NCI-H1694 (cell line): Measurements from ENCODE around the gene HMGN3.
A peak's percentile ranks its signal among the peaks of the same experiment; 100 is the strongest.
"Not testable (repeated sequence)": the region's sequence is repeated elsewhere in the genome, so short reads cannot be mapped to it uniquely, and the experiment has no call there.

Source experiments
- DNase-seq: peaks from one replicate; lab custom pipeline; 2025; lab: John Stamatoyannopoulos, UW

HMGN3 gene

GRCh38 chr6:79234150-79235022 lies at the start of gene HMGN3:
TSS of gene HMGN3 (minus strand) at chr6:79234682.
- DNase-seq = peak; percentile 71

- no peak for DNase-seq
Measured at GRCh38 chr6:79280756-79281155, 46.3 kb upstream of the HMGN3 start.

GRCh38 chr6:79277109-79277508 lies 42.6 kb upstream of the HMGN3 start:
- DNase-seq = no peak

GRCh38 chr6:79269877-79270276 lies 35.4 kb upstream of the HMGN3 start:
- DNase-seq = no peak

GRCh38 chr6:79267128-79267527 lies 32.6 kb upstream of the HMGN3 start:
- no peak for DNase-seq

- no peak for DNase-seq
Measured at GRCh38 chr6:79266051-79266450, 31.6 kb upstream of the HMGN3 start.

- DNase-seq = no peak
Measured at GRCh38 chr6:79263359-79263758, 28.9 kb upstream of the HMGN3 start.

GRCh38 chr6:79261666-79262065 lies 27.2 kb upstream of the HMGN3 start:
- no peak for DNase-seq

GRCh38 chr6:79260772-79261171 lies 26.3 kb upstream of the HMGN3 start:
- DNase-seq = no peak

- no peak for DNase-seq
Measured at GRCh38 chr6:79257381-79258205, 23.1 kb upstream of the HMGN3 start.

GRCh38 chr6:79256770-79257169 lies 22.3 kb upstream of the HMGN3 start:
- not testable (repeated sequence) for DNase-seq

- not testable (repeated sequence) for DNase-seq
Measured at GRCh38 chr6:79255086-79255485, 20.6 kb upstream of the HMGN3 start.

- no peak for DNase-seq
Measured at GRCh38 chr6:79250559-79250958, 16.1 kb upstream of the HMGN3 start.

GRCh38 chr6:79250107-79250514 lies 15.6 kb upstream of the HMGN3 start:
- DNase-seq = no peak

GRCh38 chr6:79249136-79249535 lies 14.7 kb upstream of the HMGN3 start:
- no peak for DNase-seq

GRCh38 chr6:79246891-79247290 lies 12.4 kb upstream of the HMGN3 start:
- DNase-seq = no peak

GRCh38 chr6:79241228-79241627 lies 6.7 kb upstream of the HMGN3 start:
- DNase-seq = no peak

GRCh38 chr6:79240509-79240908 lies 6.0 kb upstream of the HMGN3 start:
- DNase-seq = no peak

- no peak for DNase-seq
Measured at GRCh38 chr6:79239536-79240168, 5.2 kb upstream of the HMGN3 start.

- DNase-seq = no peak
Measured at GRCh38 chr6:79238919-79239318, 4.4 kb upstream of the HMGN3 start.

GRCh38 chr6:79236711-79237110 lies 2.2 kb upstream of the HMGN3 start:
- no peak for DNase-seq

GRCh38 chr6:79233611-79234149 lies 802 bp downstream of the HMGN3 start:
- DNase-seq = peak; percentile 64
